OCI-LY7 (cell line): Measurements from ENCODE around the gene KIF1B. TPM values are rescaled to one million over a fixed set of nuclear protein-coding genes. Genes with fewer than 3 reads are reported as not detected.

Source experiments
- BruUV-seq: library from RNA; stranded (reverse); fragments of 400-500 nt; replicated peaks from 2 replicates; lab custom pipeline; 2021; lab: Mats Ljungman, UMichigan
- CTCF ChIA-PET: fragments of 300-600 bp; sonication (Branson Sonifier 250); formaldehyde crosslinking; loops from one replicate; lab custom pipeline; 2022; ENCODE audit warnings: antibody characterized with exemption; ENCODE audit not compliant: unreplicated experiment; lab: Charles Lee
- POLR2A ChIA-PET: fragments of 300-600 bp; sonication (Branson Sonifier 250); formaldehyde crosslinking; loops from one replicate; lab custom pipeline; 2022; ENCODE audit warnings: antibody characterized with exemption; lab: Charles Lee
- DNase-seq: peaks from one replicate; pipeline ENCODE4 v3.0.0-alpha.2; 2015; ENCODE audit warnings: low spot score
- H2AFZ ChIP-seq: fragments of 200-600 bp; sonication (generic), shearing (Covaris generic); 2 replicates; pipeline ENCODE4 v1.6.1; 2014; ENCODE audit warnings: mild to moderate bottlenecking, antibody characterized with exemption, low read length, moderate library complexity
- H3K27ac ChIP-seq: fragments of 200-600 bp; sonication (generic); 2 replicates; pipeline ENCODE4 v1.5.1; 2014; ENCODE audit warnings: mixed run types, low read depth, mild to moderate bottlenecking, moderate library complexity, low read length, inconsistent platforms; ENCODE audit not compliant: poor library complexity, severe bottlenecking
- H3K36me3 ChIP-seq: fragments of 200-600 bp; sonication (generic); 2 replicates; pipeline ENCODE4 v1.6.1; 2014; ENCODE audit warnings: mild to moderate bottlenecking, antibody characterized with exemption, low read length, moderate library complexity, mixed read lengths; ENCODE audit not compliant: insufficient read depth
- H3K4me1 ChIP-seq: fragments of 200-600 bp; sonication (generic); 2 replicates; pipeline ENCODE4 v1.5.1; 2014; ENCODE audit warnings: mild to moderate bottlenecking, low read length; ENCODE audit not compliant: insufficient read depth, poor library complexity, severe bottlenecking
- H3K4me2 ChIP-seq: fragments of 200-600 bp; sonication (generic); 2 replicates; pipeline ENCODE4 v1.6.1; 2014; ENCODE audit warnings: mild to moderate bottlenecking, low read length
- H3K4me3 ChIP-seq: fragments of 200-600 bp; sonication (generic); 2 replicates; pipeline ENCODE4 v1.5.1; 2014; ENCODE audit warnings: mild to moderate bottlenecking, low read depth, low read length; ENCODE audit not compliant: poor library complexity, severe bottlenecking
- H3K79me2 ChIP-seq: fragments of 200-600 bp; sonication (generic); 2 replicates; pipeline ENCODE4 v1.6.1; 2016; ENCODE audit warnings: low read depth, mild to moderate bottlenecking, low read length, moderate library complexity, mixed read lengths; ENCODE audit not compliant: insufficient read depth
- H3K9me2 ChIP-seq: fragments of 200-600 bp; sonication (generic); 2 replicates; pipeline ENCODE4 v1.6.1; 2016; ENCODE audit warnings: mild to moderate bottlenecking, low read length, mixed read lengths; ENCODE audit not compliant: insufficient read depth
- H3K9me3 ChIP-seq: fragments of 200-600 bp; sonication (generic); 2 replicates; pipeline ENCODE4 v1.6.1; 2014; ENCODE audit warnings: mild to moderate bottlenecking, mixed run types, low read length, mixed read lengths
- H4K20me1 ChIP-seq: fragments of 200-600 bp; sonication (generic); 2 replicates; pipeline ENCODE4 v1.6.1; 2014; ENCODE audit warnings: mild to moderate bottlenecking, antibody characterized with exemption, low read length, moderate library complexity, mixed read lengths; ENCODE audit not compliant: insufficient read depth
- EZH2phosphoT487 ChIP-seq: fragments of 200-600 bp; sonication (generic); IDR thresholded peaks from 2 replicates; pipeline ENCODE4 v1.6.1; 2018; ENCODE audit warnings: low read depth, borderline replicate concordance, mild to moderate bottlenecking, mixed run types, antibody characterized with exemption, low read length, moderate library complexity, mixed read lengths
- intact Hi-C: fragments of 100-400 bp; cut with micrococcal nuclease; formaldehyde crosslinking; loops from one replicate; pipeline ENCODE4 v1.10.0; 2022; ENCODE audit not compliant: unreplicated experiment
- total RNA-seq, 2 experiments: library from RNA; depleted of rRNA in 1 of 2; stranded (reverse); fragments of >200 nt in 1 of 2; shearing (Covaris generic) in 1 of 2; gene quantifications; 2 replicates each; pipeline ENCODE4 v1.2.3, GENCODE V29; 2014 to 2022
- TF ChIP-seq, protein P1 (sequence below): fragments of 200-600 bp; sonication (generic); conservative IDR thresholded peaks from 2 replicates; pipeline ENCODE4 v1.5.1; 2014; ENCODE audit warnings: mild to moderate bottlenecking, antibody characterized with exemption, low read length, moderate library complexity, mixed read lengths

The KIF1B gene
- total RNA-seq, 2 experiments from 2014 or later, result 3.8 to 4.8 TPM

DNA sequence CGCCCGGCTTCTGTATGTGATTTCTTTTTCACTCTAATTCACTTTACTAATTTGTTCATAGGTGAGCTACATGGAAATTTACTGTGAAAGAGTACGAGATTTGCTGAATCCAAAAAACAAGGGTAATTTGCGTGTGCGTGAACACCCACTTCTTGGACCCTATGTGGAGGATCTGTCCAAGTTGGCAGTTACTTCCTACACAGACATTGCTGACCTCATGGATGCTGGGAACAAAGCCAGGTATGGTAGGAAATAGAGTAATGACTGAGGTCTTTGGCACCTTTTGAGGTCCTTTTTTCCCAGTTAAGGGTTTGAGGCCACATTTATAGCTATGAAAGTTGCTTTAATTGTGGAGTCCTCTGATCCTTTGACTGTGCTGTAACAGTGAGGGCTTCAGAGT is 56.9 kb downstream of the KIF1B start:
- no peak for DNase-seq
- TF ChIP-seq, protein P1, sequence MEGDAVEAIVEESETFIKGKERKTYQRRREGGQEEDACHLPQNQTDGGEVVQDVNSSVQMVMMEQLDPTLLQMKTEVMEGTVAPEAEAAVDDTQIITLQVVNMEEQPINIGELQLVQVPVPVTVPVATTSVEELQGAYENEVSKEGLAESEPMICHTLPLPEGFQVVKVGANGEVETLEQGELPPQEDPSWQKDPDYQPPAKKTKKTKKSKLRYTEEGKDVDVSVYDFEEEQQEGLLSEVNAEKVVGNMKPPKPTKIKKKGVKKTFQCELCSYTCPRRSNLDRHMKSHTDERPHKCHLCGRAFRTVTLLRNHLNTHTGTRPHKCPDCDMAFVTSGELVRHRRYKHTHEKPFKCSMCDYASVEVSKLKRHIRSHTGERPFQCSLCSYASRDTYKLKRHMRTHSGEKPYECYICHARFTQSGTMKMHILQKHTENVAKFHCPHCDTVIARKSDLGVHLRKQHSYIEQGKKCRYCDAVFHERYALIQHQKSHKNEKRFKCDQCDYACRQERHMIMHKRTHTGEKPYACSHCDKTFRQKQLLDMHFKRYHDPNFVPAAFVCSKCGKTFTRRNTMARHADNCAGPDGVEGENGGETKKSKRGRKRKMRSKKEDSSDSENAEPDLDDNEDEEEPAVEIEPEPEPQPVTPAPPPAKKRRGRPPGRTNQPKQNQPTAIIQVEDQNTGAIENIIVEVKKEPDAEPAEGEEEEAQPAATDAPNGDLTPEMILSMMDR, result no peak
- no peak for TF ChIP-seq EZH2phosphoT487
- Histone ChIP-seq H3K27ac (no peak overlapping the region), H2AFZ (no peak overlapping the region), H3K4me2 (no peak overlapping the region), H3K4me1 (no peaks in the 10 kb centered on the region), H3K9me3 (no peaks in the 10 kb centered on the region), H4K20me1 (no peaks in the 10 kb centered on the region), H3K4me3 (no peak overlapping the region), H3K9me2 (no peaks in the 10 kb centered on the region), H3K79me2 (no peaks in the 10 kb centered on the region), H3K36me3 (no peaks in the 10 kb centered on the region)
- intact Hi-C loops, result no loop called here
- CTCF ChIA-PET, result no interaction called here
- no TSS peak for BruUV-seq
- POLR2A ChIA-PET, result interaction anchor here (0.7 kb wide), 1 partner anchor 1356 kb away, joined by 3 read pairs; no protein-coding TSS in a partner anchor

DNA sequence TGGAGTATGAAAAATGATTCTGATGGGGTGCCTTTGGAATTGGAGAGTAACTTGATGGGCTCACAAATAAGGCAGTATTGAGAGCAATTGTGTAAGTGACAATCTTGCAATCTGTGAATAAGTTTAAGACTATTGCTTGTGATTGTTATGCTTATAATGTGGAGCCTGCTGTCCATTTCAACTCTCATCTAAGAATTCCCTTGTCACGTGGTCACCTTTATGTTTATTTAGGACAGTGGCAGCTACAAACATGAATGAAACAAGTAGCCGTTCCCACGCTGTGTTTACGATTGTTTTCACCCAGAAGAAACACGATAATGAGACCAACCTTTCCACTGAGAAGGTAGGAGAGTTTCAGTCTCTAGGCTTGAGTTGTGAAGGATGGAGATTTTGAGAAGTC is 57.6 kb downstream of the KIF1B start:
- Histone ChIP-seq H3K79me2 (no peaks in the 10 kb centered on the region), H2AFZ (no peak overlapping the region), H3K4me1 (no peaks in the 10 kb centered on the region), H3K27ac (no peak overlapping the region), H4K20me1 (no peaks in the 10 kb centered on the region), H3K9me3 (no peaks in the 10 kb centered on the region), H3K4me3 (no peak overlapping the region), H3K9me2 (no peaks in the 10 kb centered on the region), H3K4me2 (no peak overlapping the region), H3K36me3 (no peaks in the 10 kb centered on the region)
- ChIA-PET CTCF (no interaction called here), POLR2A (interaction anchor here (0.6 to 0.7 kb wide), 2 partner anchors 17 to 1355 kb away, joined by 3 to 4 read pairs; no protein-coding TSS in a partner anchor)
- intact Hi-C loops, result no loop called here
- TF ChIP-seq, protein P1, result no peak
- no peak for TF ChIP-seq EZH2phosphoT487
- no peak for DNase-seq
- BruUV-seq, result no TSS peak

DNA sequence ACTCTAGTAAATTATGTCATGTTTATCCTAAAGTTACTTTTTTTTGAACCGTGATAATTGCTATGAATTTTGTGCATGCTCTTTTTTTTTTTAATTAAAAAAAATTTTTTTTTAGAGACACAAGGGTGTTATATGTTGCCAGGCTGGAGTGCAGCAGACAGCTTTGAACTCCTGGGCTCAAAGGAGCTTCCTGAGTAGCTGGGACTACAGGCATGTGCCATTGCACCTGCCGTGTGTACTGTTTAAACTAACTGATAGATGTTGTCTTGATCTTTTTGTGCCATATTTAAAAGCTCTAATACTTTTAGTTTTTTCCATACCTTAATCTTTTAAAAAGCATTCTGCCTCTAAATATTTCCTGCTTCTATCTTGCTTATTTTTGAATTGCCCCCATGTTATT is 60.7 kb downstream of the KIF1B start:
- intact Hi-C loops, result no loop called here
- no peaks in the 10 kb centered on the region for H3K4me1 ChIP-seq

More for the DNA sequence above, 60.7 kb downstream of the KIF1B start:
- no peak for TF ChIP-seq EZH2phosphoT487
- TF ChIP-seq, protein P1, result no peak
- Histone ChIP-seq H4K20me1 (no peaks in the 10 kb centered on the region), H3K9me2 (no peaks in the 10 kb centered on the region), H3K79me2 (no peaks in the 10 kb centered on the region), H2AFZ (no peak overlapping the region), H3K4me2 (no peak overlapping the region), H3K27ac (no peak overlapping the region), H3K36me3 (no peaks in the 10 kb centered on the region), H3K4me3 (no peak overlapping the region), H3K9me3 (no peaks in the 10 kb centered on the region)
- ChIA-PET POLR2A (interaction anchor here (0.5 kb wide), 1 partner anchor 20 kb away, joined by 3 read pairs; no protein-coding TSS in a partner anchor), CTCF (no interaction called here)
- BruUV-seq, result no TSS peak
- no peak for DNase-seq
